NCI-H1436 (cell line): ENCODE results near the gene NUP85.
"Not testable (repeated sequence)": the region's sequence is repeated elsewhere in the genome, so short reads cannot be mapped to it uniquely, and the experiment has no call there.

Experiments used
- DNase-seq: peaks from one replicate; lab custom pipeline; 2025; lab: John Stamatoyannopoulos, UW

NUP85 gene

DNA sequence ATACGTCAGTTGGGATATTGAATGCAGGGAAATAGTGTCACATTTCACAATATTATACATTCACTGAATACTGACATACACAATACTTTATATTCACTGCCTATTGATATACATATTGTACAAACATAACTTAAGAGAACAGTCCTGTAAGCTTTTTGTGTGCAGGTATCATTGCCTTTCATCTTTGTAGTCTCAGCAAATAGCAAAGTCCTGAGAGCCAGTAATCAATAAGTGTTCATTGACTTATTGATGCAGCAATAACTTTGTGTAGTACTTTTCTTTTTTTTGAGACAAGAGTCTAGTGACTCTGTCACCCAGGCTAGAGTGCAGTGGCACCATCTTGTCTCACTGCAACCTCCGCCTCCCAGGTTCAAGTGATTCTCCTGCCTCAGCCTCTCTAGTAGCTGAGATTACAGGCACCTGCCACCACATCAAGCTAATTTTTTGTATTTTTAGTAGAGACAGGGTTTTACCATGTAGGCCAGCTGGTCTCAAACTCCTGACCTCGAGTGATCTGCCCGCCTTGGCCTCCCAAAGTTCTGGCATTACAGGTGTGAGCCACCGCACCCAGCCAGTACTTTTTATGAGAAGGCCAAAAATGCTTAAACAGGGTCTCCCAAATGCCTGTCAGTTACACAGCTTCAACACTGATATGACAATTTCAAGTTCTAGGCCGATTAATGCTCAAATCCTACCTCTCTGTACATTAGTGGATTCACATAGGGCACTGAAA, 5.4 kb upstream of the NUP85 start:
- DNase-seq: no peak

DNA sequence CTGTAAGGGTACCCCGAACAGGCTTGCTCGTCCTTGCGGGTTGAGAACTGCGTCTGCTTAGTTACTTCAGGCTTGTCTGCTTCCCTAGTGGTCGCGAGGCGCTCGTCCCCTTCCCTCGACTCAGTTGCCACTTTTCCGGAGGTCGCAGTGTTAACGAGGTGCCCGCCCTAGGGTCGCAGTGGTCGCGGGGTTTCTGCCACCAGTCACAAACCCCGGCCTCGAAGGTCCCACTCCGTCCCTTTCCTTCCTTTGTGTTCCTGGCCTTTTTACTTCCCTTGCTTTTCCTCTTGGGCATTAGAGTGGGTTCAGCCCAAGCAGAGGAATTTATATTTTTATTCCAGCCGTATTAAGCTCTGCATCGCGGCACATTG, 299 bp downstream of the NUP85 start:
- DNase-seq: no peak

DNA sequence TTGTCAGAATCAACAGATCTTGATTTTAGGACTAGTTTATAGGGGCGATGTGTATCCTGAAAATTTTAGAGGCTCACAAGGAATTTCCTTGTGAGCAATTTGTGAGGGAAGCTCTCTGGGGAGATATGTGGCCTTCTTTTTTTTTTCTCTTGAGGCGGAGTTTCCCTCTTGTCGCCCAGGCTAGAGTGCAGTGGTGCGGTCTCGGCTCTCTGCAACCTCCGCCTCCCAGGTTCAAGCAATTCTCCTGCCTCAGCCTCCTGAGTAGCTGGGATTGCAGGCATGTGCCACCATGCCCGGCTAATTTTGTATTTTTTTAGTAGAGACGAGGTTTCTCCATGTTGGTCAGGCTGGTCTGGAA, 1.6 kb downstream of the NUP85 start:
- DNase-seq: not testable (repeated sequence)

DNA sequence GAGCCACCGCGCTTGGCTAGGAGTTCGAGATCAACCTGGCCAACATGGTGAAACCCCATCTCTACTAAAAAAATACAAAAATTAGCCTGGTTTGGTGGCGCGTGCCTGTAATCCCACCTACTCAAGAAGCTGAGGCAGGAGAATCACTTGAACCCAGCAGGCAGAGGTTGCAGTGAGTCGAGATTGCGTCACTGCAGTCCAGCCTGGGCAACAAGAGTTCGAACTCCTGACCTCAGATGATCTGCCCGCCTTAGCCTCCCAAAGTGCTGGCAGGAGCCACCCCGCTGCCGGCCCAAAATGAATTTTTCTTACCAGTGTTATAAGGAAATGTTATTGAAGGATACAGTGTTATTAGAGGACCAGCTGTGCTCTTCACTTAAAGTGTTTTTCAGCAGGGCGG, 2.3 kb downstream of the NUP85 start:
- no peak for DNase-seq

DNA sequence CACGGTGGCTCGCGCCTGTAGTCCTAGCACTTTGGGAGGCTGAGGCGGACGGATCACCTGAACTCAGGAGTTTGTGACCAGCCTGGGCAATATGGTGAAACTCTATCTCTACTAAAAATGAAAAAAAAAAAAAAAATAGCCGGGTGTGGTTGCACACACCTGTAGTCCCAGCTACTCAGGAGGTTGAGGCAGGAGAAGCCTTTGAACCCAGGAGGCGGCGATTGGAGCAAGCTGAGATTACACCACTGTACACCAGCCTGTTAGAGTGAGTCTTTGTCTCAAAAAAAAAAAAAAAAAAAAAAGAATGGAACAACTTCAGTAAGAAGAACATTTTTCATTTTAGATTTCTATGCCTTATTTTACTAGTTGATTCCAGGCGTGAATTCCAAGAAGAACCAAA, 2.7 kb downstream of the NUP85 start:
- DNase-seq: no peak

DNA sequence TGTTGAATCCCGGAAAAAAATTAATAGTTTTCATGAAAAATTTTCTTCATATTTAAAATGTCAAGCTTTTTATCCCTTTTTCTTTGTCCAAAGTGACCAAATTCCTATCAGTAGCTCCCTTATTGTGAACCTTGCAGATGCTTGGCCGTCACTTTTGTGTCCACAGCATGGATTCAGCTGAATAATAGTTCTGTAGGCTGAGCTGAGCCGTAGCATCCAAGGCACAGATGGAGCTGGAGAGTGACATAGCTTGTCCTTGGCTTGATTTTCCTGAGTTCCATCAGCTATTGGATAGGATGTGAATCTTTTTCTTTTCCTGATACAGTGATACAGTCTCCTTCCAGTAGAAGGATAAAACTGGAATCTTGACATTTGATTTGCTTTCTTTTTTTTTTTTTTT, 3.6 kb downstream of the NUP85 start:
- no peak for DNase-seq

DNA sequence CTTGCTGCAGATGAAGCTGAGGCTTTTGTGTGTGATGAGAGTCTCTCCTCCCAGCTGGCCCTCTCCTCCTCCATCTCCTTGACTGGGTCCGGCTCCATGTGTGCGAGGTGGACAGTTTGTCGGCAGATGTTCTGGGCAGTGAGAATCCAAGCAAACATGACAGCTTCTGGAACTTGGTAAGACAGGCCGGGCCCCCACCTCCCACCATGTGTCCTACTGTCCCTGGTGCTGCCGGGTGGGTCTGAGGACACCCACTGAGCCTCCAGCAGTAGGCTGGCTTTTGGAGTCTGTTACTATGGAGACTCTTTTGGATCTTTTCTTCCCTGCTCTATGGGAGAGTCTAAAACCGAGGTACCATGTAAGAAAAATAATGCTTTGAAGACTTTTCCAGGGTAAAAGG, 12.7 kb downstream of the NUP85 start:
- no peak for DNase-seq

DNA sequence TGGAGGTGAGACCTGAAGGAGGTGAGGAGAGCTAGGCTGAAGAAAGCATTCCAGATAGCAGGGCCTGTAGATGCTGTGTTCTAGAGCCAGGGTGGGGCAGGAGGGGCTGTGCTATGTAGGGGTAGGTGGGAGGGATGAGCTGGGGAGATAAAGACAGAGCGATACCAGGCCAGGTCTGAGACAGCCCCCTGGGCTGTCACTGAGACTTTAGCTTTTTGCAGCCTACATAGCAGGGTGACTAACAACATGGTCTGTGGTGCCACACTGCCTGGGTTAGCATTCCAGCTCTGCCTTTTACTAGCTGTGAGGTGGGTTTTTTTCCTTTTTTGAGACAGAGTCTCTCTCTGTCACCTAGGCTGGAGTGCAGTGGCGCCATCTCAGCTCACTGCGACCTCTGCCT, 14.3 kb downstream of the NUP85 start:
- no peak for DNase-seq

DNA sequence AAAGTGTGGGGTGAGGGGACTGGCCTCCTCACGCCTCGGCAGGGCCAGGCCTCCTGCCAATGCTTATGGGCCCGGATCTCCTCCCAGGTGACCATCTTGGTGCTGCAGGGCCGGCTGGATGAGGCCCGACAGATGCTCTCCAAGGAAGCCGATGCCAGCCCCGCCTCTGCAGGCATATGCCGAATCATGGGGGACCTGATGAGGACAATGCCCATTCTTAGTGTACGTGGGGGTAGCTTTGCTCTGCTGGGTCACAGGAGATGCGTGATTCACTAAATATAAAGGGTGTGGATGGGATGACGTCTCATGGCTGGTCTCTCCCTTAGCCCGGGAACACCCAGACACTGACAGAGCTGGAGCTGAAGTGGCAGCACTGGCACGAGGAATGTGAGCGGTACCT, 19.5 kb downstream of the NUP85 start:
- DNase-seq: no peak

DNA sequence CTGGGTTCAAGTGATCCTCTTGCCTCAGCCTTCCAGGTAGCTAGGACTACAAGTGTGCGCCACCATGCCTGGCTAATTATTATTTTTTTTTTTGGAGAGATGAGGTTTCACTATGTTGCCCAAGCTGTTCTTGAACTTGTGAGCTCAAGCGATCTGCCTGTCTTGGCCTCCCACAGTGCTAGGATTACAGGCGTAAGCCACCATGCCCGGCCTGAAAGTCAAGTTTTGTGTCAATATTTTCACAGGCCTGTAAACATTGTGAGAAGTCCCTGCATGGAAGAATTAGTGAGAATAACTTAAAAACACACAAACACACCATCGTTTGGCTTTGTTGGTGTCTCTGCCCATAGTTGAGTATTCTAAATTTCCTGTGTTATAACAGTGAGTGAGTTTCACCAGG, 22.2 kb downstream of the NUP85 start:
- DNase-seq: no peak

DNA sequence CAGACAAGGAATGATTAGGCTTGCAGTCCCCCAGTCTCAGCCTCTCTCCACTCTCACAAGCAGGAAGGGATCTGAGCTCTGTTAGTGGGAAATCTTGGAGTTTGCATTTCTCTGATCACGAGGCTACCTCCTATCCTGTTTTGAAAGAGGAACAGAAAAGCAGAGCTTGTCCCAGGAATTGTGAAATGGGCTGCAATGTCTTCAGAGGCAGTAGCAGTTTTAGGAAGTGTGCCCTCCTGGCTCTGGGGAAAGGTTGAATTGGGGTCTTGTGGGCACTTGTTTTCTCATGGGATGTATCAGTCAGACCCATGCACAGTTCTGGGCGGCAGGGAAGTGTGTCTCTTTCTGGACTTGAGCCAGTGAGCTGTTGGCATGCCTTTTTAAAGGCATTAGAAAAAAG, 22.8 kb downstream of the NUP85 start:
- no peak for DNase-seq

DNA sequence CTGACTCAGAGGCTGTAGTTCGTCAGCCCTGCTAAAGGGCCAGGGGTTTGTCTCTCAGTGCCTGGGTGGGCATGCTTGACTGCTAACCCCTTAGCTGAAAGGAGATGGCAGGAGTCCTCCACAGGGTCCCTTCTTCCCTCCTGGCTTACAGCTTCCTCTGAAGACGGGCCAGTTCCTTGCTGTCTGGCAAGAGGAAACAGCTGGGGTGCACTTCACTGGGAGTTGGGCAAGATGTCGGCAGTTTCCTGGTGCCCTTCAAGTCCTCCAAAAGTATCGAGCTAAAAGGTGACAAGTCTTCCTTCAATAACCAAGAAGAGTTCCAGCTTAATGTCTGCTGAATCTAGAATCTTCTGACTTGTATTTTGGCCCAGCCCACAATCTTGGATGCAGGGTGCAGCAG, 23.4 kb downstream of the NUP85 start:
- DNase-seq: no peak

DNA sequence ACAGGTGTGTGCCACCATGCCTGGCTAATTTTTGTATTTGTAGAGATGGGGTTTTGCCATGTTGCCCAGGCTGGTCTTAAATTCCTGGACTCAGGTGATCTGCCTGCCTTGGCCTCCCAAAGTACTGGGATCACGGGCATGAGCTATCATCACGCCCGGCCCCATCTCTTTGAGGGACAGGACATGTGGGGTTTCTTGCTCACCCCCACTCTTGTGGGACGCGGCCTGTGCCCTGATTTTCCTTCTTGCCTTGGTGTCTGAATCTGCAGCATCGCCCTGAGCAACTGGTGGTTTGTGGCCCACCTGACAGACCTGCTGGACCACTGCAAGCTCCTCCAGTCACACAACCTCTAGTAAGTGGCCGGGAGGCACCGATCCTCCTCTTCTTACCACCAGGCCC, 25.6 kb downstream of the NUP85 start:
- DNase-seq: no peak

DNA sequence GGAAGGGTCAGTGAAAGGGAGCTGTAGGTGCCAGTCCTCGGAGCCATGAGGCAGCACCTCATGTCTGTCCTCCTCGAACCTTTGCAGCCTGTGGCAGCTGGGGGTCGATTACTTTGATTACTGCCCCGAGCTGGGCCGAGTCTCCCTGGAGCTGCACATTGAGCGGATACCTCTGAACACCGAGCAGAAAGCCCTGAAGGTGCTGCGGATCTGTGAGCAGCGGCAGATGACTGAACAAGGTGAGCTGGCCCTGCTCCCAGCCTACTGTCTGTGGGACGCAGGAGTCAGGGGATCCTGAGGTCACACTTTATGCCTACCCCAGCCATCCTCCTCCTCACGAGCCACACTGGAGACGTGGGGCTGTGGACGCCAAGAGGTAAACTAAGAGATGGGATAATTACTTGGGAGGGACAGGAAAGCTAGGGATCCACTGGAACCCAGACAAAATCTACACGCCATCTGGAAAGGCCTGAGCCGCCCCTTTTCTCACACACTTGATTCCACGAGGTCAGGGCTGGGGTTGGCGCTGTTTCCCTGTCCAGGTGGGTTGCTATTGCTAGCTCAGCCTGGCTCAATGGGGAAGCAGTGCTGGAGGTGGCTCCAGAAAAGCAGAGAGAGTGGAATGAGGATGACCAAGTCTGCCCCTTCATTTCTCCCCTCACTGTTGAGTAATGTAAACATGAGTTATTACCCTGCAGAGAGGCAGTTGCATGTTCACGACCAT, 26.4 kb downstream of the NUP85 start:
- DNase-seq: no peak

DNA sequence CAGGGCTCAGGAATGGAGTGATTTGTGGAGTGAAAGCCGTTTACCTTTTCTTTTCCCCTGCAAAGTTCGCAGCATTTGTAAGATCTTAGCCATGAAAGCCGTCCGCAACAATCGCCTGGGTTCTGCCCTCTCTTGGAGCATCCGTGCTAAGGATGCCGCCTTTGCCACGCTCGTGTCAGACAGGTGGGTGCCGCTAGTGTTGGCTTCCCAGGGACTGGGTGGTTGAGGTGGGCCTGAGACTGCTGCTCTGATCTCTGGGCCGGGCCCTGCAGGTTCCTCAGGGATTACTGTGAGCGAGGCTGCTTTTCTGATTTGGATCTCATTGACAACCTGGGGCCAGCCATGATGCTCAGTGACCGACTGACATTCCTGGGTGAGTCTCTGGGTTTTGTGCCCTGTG, 27.3 kb downstream of the NUP85 start:
- DNase-seq: no peak

DNA sequence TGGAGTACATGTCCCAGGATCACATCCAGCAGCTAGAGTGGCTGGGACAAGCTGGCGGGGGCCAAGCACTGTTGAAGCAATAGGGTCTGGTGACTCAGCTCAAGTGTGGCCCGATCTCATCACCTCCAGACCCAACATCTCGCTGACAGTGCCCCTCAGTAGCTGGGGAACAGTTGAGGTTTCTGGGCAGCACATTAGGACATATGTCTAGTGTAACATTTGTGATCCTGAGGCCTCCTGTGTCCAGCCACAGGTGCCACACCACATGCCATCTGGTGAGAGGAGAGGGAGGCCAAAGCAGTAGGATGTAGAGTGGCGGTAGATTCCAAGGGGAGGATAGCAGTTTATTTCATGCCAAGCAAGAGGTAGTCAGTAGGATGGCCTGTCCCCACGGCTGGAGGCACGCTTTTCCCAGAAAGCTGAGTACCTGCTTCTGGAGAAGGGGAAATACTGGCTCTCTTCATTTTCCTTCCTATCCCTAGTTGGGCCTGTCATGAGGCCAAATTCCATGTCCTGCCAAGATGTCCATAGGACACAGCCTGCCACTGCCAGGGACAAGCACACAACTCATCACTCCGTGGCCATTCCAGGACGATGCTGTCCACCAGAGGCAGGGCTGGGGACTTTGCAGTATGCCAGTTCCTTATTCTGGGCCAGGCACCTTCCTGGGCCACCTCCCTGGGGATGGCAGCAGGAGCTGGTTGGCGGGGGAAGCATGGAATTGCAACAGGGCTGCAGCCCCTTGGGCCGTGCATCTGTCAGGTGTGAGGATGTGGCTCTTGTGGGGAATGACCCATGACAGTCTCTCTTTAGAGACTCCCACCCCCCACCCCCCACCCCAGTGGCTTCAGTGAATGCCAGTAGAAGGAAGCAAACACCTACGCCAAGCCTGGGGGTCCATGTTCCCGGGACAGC, 31.9 kb downstream of the NUP85 start:
- DNase-seq: no peak

DNA sequence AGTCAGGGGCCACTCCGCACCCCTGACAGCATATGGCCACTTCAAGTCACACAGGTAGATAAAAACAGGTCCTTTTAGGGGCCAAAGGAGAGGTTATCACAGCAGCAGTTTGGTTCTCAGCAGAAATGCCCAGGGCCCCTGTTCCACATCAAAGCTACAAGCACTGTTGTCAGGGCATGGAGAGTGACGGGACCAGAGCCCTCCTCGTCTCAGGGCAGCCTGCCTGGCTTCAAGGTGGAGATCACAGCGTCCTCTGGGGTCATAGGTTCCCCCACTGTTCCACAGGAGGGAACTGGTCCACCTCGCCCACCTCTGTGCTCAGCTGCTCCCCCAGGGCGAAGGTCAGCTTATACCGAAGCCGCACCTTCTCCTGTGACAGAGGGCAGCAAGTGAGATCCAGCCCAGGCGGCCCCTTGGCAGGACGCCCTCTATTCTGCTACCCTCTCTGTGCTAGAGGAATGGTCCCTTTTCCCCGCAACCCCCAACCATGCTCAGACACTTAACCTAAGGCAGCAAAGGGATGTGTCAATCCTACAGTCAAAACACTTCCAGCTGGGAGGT, 32.6 kb downstream of the NUP85 start:
- DNase-seq: no peak

DNA sequence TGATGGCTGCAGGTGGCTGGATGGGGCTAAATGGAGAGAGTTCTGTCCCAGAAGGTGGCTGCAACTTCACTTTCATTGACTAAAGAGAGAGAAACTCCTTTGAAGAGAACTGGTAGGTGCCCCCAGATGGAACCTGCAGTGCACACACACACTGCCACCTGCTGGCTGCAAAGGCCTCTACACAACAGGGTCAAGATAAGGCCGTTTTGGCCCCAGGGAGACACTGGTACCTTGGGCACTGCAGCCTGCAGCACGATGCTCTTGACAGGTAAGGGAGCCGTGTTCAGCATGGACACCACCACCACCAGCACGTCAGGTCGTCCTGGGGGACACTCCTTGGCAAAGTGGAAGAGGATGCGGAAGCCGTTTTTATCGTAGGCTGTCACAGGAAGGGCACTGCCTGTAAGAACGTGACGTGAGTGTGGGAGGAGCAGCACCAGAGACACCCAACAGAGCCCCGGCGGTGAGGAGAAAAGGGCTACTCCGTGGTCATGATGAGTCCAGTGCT, 33.3 kb downstream of the NUP85 start:
- DNase-seq: peak; percentile 62

DNA sequence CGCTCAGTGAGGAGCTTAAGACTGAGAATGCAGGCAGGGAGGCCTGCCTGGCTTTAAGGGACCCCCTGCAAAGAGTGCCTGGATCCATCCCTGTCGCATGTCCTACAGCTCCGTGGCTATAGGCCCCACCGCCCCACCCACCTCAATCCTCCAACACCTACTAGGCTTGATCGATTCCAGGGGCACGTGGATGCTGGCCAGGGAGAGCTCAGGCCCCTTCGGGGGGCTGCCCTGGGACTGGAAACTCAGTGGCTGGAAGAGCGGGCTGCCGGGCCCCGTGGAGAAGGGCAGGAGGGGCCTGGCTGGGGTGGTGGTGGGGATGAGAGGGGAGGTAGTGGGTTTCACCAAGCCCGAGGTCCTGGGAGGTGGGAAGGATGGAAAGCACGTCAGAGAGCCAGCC, 33.7 kb downstream of the NUP85 start:
- DNase-seq: no peak

DNA sequence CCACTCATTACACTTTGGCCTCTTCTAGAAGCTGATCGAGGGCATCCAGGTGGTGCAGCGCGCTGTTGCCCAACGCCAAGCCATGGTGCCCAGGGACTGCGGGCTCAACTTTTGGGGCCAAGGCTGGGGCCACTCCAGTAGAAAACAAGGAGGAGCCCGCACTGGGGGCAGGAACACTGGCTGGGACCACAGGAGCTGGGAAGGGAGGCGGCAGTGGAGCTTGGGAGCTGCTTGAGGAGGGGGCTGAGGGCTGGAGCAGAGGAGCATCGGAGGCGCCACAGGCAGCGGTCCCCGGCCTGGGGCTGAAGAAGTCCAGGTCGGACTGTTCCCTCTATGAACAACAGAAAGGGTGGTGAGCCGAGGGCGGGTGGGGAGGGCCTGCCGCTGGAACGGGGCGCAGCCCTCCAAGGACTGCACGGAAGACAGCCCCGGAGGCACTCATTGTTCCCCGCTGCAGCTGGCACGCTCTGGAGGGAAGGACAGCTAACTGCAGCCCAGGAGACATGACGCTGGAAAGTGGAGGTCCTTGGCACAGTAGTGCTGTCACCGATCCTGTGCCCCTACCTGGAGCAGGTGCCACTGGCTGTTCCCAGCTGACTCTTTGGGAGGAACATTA, 34.4 kb downstream of the NUP85 start:
- no peak for DNase-seq

DNA sequence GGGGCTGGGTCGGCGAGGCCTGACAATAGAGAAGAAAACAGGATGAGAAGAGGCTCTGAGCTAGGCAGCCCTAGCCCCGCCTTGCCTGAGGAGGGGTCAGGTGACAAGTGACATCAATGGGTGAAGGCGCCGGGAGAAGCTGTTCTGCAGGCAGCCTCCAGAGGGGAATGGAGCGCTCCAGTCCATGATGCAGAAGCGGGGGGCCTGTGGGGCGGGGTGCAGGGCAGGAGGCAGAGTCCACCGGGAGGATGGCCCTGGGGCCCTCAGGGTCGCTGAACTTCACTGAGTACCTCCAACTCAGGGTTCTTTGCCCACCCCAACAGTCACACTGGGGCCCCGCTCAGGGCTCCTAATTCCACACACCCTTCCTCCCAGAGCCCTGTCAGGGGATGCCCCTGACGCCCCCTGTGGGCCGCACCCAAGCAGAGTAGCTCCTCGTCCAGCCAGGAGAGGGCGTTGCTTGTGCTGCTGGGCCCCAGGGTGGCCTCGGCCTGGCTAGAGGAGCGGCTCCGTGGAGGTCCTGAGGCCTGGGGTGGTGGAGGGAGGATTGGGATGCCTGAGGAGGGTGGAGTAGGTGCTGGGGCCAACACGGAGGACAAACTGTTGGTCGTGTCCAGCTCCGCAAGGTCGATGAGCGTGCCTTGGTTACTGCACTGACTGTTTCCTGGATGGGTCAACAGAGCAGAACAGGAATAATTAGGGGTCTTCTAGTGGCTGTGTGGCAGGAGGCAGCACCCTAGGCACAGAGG, 35.1 kb downstream of the NUP85 start:
- DNase-seq: peak; percentile 88

DNA sequence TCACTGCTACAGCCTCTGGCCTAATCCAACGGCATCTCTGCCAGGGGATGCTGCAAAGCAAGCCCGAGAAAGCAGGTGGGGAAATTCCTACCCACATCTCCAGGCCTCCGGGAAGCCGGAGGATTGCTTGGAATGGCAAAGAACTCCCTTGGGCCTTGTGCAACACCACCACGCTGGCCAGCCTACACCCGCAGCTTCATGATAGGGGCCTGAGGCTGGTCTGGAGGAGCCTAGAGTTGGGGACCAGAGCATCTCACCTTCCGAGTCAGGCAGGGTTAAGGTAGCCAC, 35.6 kb downstream of the NUP85 start:
- no peak for DNase-seq
